Measurements from ENCODE around the gene RYR3. TPM values are rescaled to one million over a fixed set of nuclear protein-coding genes. Genes with fewer than 3 reads are reported as not detected.

The RYR3 gene
- total and polyA plus RNA-seq, 2 donors = 1.4 to 10.4 TPM

GRCh38 chr15:33624439-33624838, 313.7 kb downstream of the RYR3 start:
- WGBS = 74% methylated on average over 3 of the region's 3 CpGs
- no peak overlapping the region for H3K4me3 ChIP-seq (ENCODE audit: low read length in 2 of 2)
- no peaks in the 10 kb centered on the region for H3K27me3 ChIP-seq (ENCODE audit: control insufficient read depth in 2 of 2, insufficient read depth in 1 of 2, low read length in 1 of 2)
- no peak for DNase-seq (ENCODE audit: low read depth in 6 of 9, low spot score in 9 of 9)
- H3K4me1 ChIP-seq (ENCODE audit: control insufficient read depth in 2 of 2, insufficient read depth in 2 of 2, low read length in 2 of 2) = no peaks in the 10 kb centered on the region
- no peak overlapping the region for H3K27ac ChIP-seq (ENCODE audit: low read depth in 1 of 2, low read length in 1 of 2)
- no peaks in the 10 kb centered on the region for H3K36me3 ChIP-seq (ENCODE audit: control insufficient read depth in 2 of 2, insufficient read depth in 2 of 2, low read length in 1 of 2)
- no peaks in the 10 kb centered on the region for H3K9me3 ChIP-seq (ENCODE audit: control insufficient read depth in 2 of 2, insufficient read depth in 1 of 2, low read length in 1 of 2)

GRCh38 chr15:33629647-33630046, 318.9 kb downstream of the RYR3 start:
- Histone ChIP-seq H3K4me3 (ENCODE audit: low read length in 2 of 2) (no peak overlapping the region), H3K9me3 (ENCODE audit: control insufficient read depth in 2 of 2, insufficient read depth in 1 of 2, low read length in 1 of 2) (no peaks in the 10 kb centered on the region), H3K27ac (ENCODE audit: low read depth in 1 of 2, low read length in 1 of 2) (no peak overlapping the region), H3K4me1 (ENCODE audit: control insufficient read depth in 2 of 2, insufficient read depth in 2 of 2, low read length in 2 of 2) (no peaks in the 10 kb centered on the region), H3K27me3 (ENCODE audit: control insufficient read depth in 2 of 2, insufficient read depth in 1 of 2, low read length in 1 of 2) (no peaks in the 10 kb centered on the region), H3K36me3 (ENCODE audit: control insufficient read depth in 2 of 2, insufficient read depth in 2 of 2, low read length in 1 of 2) (no peaks in the 10 kb centered on the region)
- WGBS = 93% methylated on average over 4 of the region's 4 CpGs
- no peak for DNase-seq (ENCODE audit: low read depth in 6 of 9, low spot score in 9 of 9)

DNA sequence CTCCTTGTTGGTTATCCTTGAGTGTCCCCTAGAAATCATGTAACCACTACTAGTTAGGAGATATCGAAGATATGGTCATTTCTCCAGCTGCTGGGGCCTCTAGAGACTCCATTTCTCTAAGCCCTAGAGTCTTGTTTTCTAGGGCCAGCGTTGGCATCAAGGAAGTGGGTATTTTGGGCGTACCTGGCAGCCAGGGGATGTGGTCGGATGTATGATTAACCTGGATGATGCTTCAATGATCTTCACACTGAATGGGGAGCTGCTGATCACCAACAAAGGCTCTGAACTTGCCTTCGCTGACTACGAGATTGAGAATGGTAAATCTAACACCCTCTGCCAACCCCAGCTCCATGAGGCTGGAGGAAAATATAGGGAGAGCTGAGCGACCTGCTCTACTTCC, 325.5 kb downstream of the RYR3 start:
- no peaks in the 10 kb centered on the region for H3K27me3 ChIP-seq (ENCODE audit: control insufficient read depth in 2 of 2, insufficient read depth in 1 of 2, low read length in 1 of 2)
- WGBS = 95% methylated on average over 7 of the region's 7 CpGs
- H3K27ac ChIP-seq (ENCODE audit: low read depth in 1 of 2, low read length in 1 of 2) = no peak overlapping the region
- no peaks in the 10 kb centered on the region for H3K9me3 ChIP-seq (ENCODE audit: control insufficient read depth in 2 of 2, insufficient read depth in 1 of 2, low read length in 1 of 2)
- no peaks in the 10 kb centered on the region for H3K4me1 ChIP-seq (ENCODE audit: control insufficient read depth in 2 of 2, insufficient read depth in 2 of 2, low read length in 2 of 2)
- DNase-seq (ENCODE audit: low read depth in 6 of 9, low spot score in 9 of 9) = no peak
- no peak overlapping the region for H3K4me3 ChIP-seq (ENCODE audit: low read length in 2 of 2)
- no peaks in the 10 kb centered on the region for H3K36me3 ChIP-seq (ENCODE audit: control insufficient read depth in 2 of 2, insufficient read depth in 2 of 2, low read length in 1 of 2)

DNA sequence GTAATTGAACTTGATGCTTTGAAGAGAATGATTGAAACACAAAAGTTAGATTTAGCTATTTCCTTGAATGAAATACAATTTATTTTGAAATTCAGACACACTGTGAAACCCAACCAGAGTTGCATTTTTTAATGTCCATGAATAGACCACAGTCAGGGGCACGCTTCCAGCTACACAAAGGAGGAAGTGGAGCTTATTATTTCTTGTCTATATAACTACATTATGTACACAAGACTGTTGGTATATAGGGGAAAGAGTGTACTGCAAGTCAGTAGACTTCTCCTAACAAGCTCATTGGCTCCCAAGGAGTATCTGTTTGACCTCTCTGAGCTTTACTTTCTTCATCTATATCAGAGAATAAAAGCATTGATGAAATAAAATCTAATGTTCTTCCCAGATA, 326.2 kb downstream of the RYR3 start:
- Histone ChIP-seq H3K4me1 (ENCODE audit: control insufficient read depth in 2 of 2, insufficient read depth in 2 of 2, low read length in 2 of 2) (no peaks in the 10 kb centered on the region), H3K27me3 (ENCODE audit: control insufficient read depth in 2 of 2, insufficient read depth in 1 of 2, low read length in 1 of 2) (no peaks in the 10 kb centered on the region), H3K27ac (ENCODE audit: low read depth in 1 of 2, low read length in 1 of 2) (no peak overlapping the region), H3K4me3 (ENCODE audit: low read length in 2 of 2) (no peak overlapping the region), H3K36me3 (ENCODE audit: control insufficient read depth in 2 of 2, insufficient read depth in 2 of 2, low read length in 1 of 2) (no peaks in the 10 kb centered on the region), H3K9me3 (ENCODE audit: control insufficient read depth in 2 of 2, insufficient read depth in 1 of 2, low read length in 1 of 2) (no peaks in the 10 kb centered on the region)
- DNase-seq (ENCODE audit: low read depth in 6 of 9, low spot score in 9 of 9) = no peak
- WGBS = 59% methylated on average over 1 of the region's 1 CpG

DNA sequence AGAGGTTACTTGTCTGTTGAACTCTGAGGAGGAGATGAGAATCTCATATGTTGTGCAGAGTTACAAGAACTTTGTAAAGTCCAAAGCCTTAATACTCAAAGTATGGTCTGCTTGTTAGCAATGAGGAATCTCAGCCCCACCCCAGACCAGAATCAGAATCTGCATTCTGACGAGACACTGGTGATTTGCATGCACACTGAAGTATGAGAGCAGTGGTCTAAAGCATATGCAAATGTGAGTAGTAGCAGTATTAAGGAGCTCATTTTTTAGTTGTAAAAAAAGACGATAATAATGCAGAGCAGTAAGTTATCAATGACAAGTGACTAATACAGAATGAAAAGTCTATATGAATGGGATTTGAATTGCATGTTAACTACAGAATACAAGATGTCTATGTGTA, 327.7 kb downstream of the RYR3 start:
- Histone ChIP-seq H3K4me3 (ENCODE audit: low read length in 2 of 2) (no peak overlapping the region), H3K36me3 (ENCODE audit: control insufficient read depth in 2 of 2, insufficient read depth in 2 of 2, low read length in 1 of 2) (no peaks in the 10 kb centered on the region), H3K27me3 (ENCODE audit: control insufficient read depth in 2 of 2, insufficient read depth in 1 of 2, low read length in 1 of 2) (no peaks in the 10 kb centered on the region), H3K9me3 (ENCODE audit: control insufficient read depth in 2 of 2, insufficient read depth in 1 of 2, low read length in 1 of 2) (no peaks in the 10 kb centered on the region), H3K27ac (ENCODE audit: low read depth in 1 of 2, low read length in 1 of 2) (no peak overlapping the region), H3K4me1 (ENCODE audit: control insufficient read depth in 2 of 2, insufficient read depth in 2 of 2, low read length in 2 of 2) (no peaks in the 10 kb centered on the region)
- no peak for DNase-seq (ENCODE audit: low read depth in 6 of 9, low spot score in 9 of 9)
- 99% methylated on average over 2 of the region's 2 CpGs for WGBS

- 96% methylated on average over 4 of the region's 4 CpGs for WGBS
- Histone ChIP-seq H3K27me3 (ENCODE audit: control insufficient read depth in 2 of 2, insufficient read depth in 1 of 2, low read length in 1 of 2) (no peaks in the 10 kb centered on the region), H3K36me3 (ENCODE audit: control insufficient read depth in 2 of 2, insufficient read depth in 2 of 2, low read length in 1 of 2) (no peaks in the 10 kb centered on the region), H3K4me3 (ENCODE audit: low read length in 2 of 2) (no peak overlapping the region), H3K27ac (ENCODE audit: low read depth in 1 of 2, low read length in 1 of 2) (no peak overlapping the region), H3K4me1 (ENCODE audit: control insufficient read depth in 2 of 2, insufficient read depth in 2 of 2, low read length in 2 of 2) (no peaks in the 10 kb centered on the region), H3K9me3 (ENCODE audit: control insufficient read depth in 2 of 2, insufficient read depth in 1 of 2, low read length in 1 of 2) (no peaks in the 10 kb centered on the region)
- DNase-seq (ENCODE audit: low read depth in 6 of 9, low spot score in 9 of 9) = no peak
These were observed 328.3 kb downstream of the RYR3 start for GRCh38 chr15:33639051-33639450.

GRCh38 chr15:33639456-33639855, 328.7 kb downstream of the RYR3 start:
- 92% methylated on average over 4 of the region's 4 CpGs for WGBS

DNA sequence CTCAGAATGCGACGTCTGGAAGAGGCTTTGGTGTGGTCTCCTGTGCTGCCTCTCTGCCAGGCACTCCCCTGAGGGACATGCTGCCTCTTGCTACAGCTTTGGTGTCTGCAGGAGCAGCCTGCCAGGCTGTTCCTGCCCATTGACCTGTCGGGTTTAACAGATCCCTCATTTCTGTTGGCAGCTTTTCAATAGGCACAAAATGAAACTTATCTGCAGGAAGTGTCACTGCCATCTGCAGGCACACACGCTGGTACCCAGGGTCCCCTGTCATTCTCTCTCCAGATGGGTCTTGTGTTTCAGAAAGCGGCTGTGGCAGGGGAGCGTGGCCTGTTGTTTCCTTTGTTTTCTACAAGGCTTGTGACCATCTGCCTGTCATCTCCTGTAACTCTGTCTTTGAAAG, 329.2 kb downstream of the RYR3 start:
- Histone ChIP-seq H3K4me1 (ENCODE audit: control insufficient read depth in 2 of 2, insufficient read depth in 2 of 2, low read length in 2 of 2) (no peaks in the 10 kb centered on the region), H3K27ac (ENCODE audit: low read depth in 1 of 2, low read length in 1 of 2) (no peak overlapping the region), H3K9me3 (ENCODE audit: control insufficient read depth in 2 of 2, insufficient read depth in 1 of 2, low read length in 1 of 2) (no peaks in the 10 kb centered on the region), H3K27me3 (ENCODE audit: control insufficient read depth in 2 of 2, insufficient read depth in 1 of 2, low read length in 1 of 2) (no peaks in the 10 kb centered on the region), H3K4me3 (ENCODE audit: low read length in 2 of 2) (no peak overlapping the region), H3K36me3 (ENCODE audit: control insufficient read depth in 2 of 2, insufficient read depth in 2 of 2, low read length in 1 of 2) (no peaks in the 10 kb centered on the region)
- DNase-seq (ENCODE audit: low read depth in 6 of 9, low spot score in 9 of 9) = no peak
- 8% methylated on average over 6 of the region's 6 CpGs for WGBS

More at GRCh38 chr15:33639456-33639855, 328.7 kb downstream of the RYR3 start:
- no peak for DNase-seq (ENCODE audit: low read depth in 6 of 9, low spot score in 9 of 9)
- Histone ChIP-seq H3K4me3 (ENCODE audit: low read length in 2 of 2) (no peak overlapping the region), H3K9me3 (ENCODE audit: control insufficient read depth in 2 of 2, insufficient read depth in 1 of 2, low read length in 1 of 2) (no peaks in the 10 kb centered on the region), H3K36me3 (ENCODE audit: control insufficient read depth in 2 of 2, insufficient read depth in 2 of 2, low read length in 1 of 2) (no peaks in the 10 kb centered on the region), H3K27ac (ENCODE audit: low read depth in 1 of 2, low read length in 1 of 2) (no peak overlapping the region), H3K4me1 (ENCODE audit: control insufficient read depth in 2 of 2, insufficient read depth in 2 of 2, low read length in 2 of 2) (no peaks in the 10 kb centered on the region), H3K27me3 (ENCODE audit: control insufficient read depth in 2 of 2, insufficient read depth in 1 of 2, low read length in 1 of 2) (no peaks in the 10 kb centered on the region)

DNA sequence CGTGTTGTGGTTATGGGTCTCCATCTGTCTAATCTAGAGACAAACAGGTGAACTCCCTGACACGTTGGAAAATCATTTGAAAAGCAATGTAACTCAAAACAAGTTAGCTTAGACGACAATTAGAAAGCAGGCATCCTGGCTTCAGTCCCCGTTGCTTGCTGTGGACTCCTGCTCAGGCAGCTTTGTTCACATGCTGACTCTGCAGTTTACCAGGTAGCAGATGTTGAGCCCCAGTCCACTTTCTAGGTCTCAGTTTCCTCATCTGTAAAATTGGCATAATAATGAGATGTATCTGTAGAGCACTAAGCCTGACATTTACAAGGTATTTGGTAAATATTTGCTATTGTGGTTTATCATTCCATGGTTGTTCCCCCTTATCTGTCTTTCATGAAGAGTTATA, 330.3 kb downstream of the RYR3 start:
- Histone ChIP-seq H3K27ac (ENCODE audit: low read depth in 1 of 2, low read length in 1 of 2) (no peak overlapping the region), H3K9me3 (ENCODE audit: control insufficient read depth in 2 of 2, insufficient read depth in 1 of 2, low read length in 1 of 2) (no peaks in the 10 kb centered on the region)
- WGBS = 86% methylated on average over 4 of the region's 4 CpGs

DNA sequence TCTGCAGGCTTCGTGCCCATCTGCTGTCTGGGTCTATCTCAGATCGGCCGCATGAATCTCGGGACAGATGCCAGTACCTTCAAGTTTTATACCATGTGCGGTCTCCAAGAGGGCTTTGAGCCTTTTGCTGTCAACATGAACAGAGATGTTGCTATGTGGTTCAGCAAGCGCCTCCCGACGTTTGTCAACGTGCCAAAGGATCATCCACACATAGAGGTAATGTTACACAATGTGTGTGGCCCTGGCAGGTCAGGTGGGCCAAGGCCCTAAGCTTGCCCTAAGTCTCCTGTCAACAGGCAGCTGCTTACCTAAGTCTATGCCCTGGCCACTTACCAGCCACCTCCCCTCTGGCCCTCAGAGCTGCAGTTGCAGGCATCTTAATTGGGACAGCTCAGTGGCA, 333.5 kb downstream of the RYR3 start:
- H3K4me1 ChIP-seq (ENCODE audit: control insufficient read depth in 2 of 2, insufficient read depth in 2 of 2, low read length in 2 of 2) = no peaks in the 10 kb centered on the region
- DNase-seq (ENCODE audit: low read depth in 6 of 9, low spot score in 9 of 9) = no peak
- no peaks in the 10 kb centered on the region for H3K9me3 ChIP-seq (ENCODE audit: control insufficient read depth in 2 of 2, insufficient read depth in 1 of 2, low read length in 1 of 2)
- H3K27me3 ChIP-seq (ENCODE audit: control insufficient read depth in 2 of 2, insufficient read depth in 1 of 2, low read length in 1 of 2) = no peaks in the 10 kb centered on the region
- 94% methylated on average over 9 of the region's 9 CpGs for WGBS
- no peak overlapping the region for H3K4me3 ChIP-seq (ENCODE audit: low read length in 2 of 2)
- no peaks in the 10 kb centered on the region for H3K36me3 ChIP-seq (ENCODE audit: control insufficient read depth in 2 of 2, insufficient read depth in 2 of 2, low read length in 1 of 2)
- H3K27ac ChIP-seq (ENCODE audit: low read depth in 1 of 2, low read length in 1 of 2) = no peak overlapping the region

More for the DNA sequence above, 330.3 kb downstream of the RYR3 start:
- H3K27me3 ChIP-seq (ENCODE audit: control insufficient read depth in 2 of 2, insufficient read depth in 1 of 2, low read length in 1 of 2) = no peaks in the 10 kb centered on the region
- DNase-seq (ENCODE audit: low read depth in 6 of 9, low spot score in 9 of 9) = no peak
- H3K36me3 ChIP-seq (ENCODE audit: control insufficient read depth in 2 of 2, insufficient read depth in 2 of 2, low read length in 1 of 2) = no peaks in the 10 kb centered on the region
- no peaks in the 10 kb centered on the region for H3K4me1 ChIP-seq (ENCODE audit: control insufficient read depth in 2 of 2, insufficient read depth in 2 of 2, low read length in 2 of 2)
- H3K4me3 ChIP-seq (ENCODE audit: low read length in 2 of 2) = no peak overlapping the region
